OCI-LY7 (cell line): ENCODE data around the gene SPRED2. TPM values are rescaled to one million over a fixed set of nuclear protein-coding genes. Genes with fewer than 3 reads are reported as not detected.

ENCODE experiments used
- BruUV-seq: library from RNA; stranded (reverse); fragments of 400-500 nt; replicated peaks from 2 replicates; lab custom pipeline; 2021; lab: Mats Ljungman, UMichigan
- CTCF ChIA-PET: fragments of 300-600 bp; sonication (Branson Sonifier 250); formaldehyde crosslinking; loops from one replicate; lab custom pipeline; 2022; ENCODE audit warnings: antibody characterized with exemption; ENCODE audit not compliant: unreplicated experiment; lab: Charles Lee
- POLR2A ChIA-PET: fragments of 300-600 bp; sonication (Branson Sonifier 250); formaldehyde crosslinking; loops from one replicate; lab custom pipeline; 2022; ENCODE audit warnings: antibody characterized with exemption; lab: Charles Lee
- DNase-seq: peaks from one replicate; pipeline ENCODE4 v3.0.0-alpha.2; 2015; ENCODE audit warnings: low spot score
- H2AFZ ChIP-seq: fragments of 200-600 bp; sonication (generic), shearing (Covaris generic); 2 replicates; pipeline ENCODE4 v1.6.1; 2014; ENCODE audit warnings: mild to moderate bottlenecking, antibody characterized with exemption, low read length, moderate library complexity
- H3K27ac ChIP-seq: fragments of 200-600 bp; sonication (generic); 2 replicates; pipeline ENCODE4 v1.5.1; 2014; ENCODE audit warnings: mixed run types, low read depth, mild to moderate bottlenecking, moderate library complexity, low read length, inconsistent platforms; ENCODE audit not compliant: poor library complexity, severe bottlenecking
- H3K36me3 ChIP-seq: fragments of 200-600 bp; sonication (generic); 2 replicates; pipeline ENCODE4 v1.6.1; 2014; ENCODE audit warnings: mild to moderate bottlenecking, antibody characterized with exemption, low read length, moderate library complexity, mixed read lengths; ENCODE audit not compliant: insufficient read depth
- H3K4me1 ChIP-seq: fragments of 200-600 bp; sonication (generic); 2 replicates; pipeline ENCODE4 v1.5.1; 2014; ENCODE audit warnings: mild to moderate bottlenecking, low read length; ENCODE audit not compliant: insufficient read depth, poor library complexity, severe bottlenecking
- H3K4me2 ChIP-seq: fragments of 200-600 bp; sonication (generic); 2 replicates; pipeline ENCODE4 v1.6.1; 2014; ENCODE audit warnings: mild to moderate bottlenecking, low read length
- H3K4me3 ChIP-seq: fragments of 200-600 bp; sonication (generic); 2 replicates; pipeline ENCODE4 v1.5.1; 2014; ENCODE audit warnings: mild to moderate bottlenecking, low read depth, low read length; ENCODE audit not compliant: poor library complexity, severe bottlenecking
- H3K79me2 ChIP-seq: fragments of 200-600 bp; sonication (generic); 2 replicates; pipeline ENCODE4 v1.6.1; 2016; ENCODE audit warnings: low read depth, mild to moderate bottlenecking, low read length, moderate library complexity, mixed read lengths; ENCODE audit not compliant: insufficient read depth
- H3K9me2 ChIP-seq: fragments of 200-600 bp; sonication (generic); 2 replicates; pipeline ENCODE4 v1.6.1; 2016; ENCODE audit warnings: mild to moderate bottlenecking, low read length, mixed read lengths; ENCODE audit not compliant: insufficient read depth
- H3K9me3 ChIP-seq: fragments of 200-600 bp; sonication (generic); 2 replicates; pipeline ENCODE4 v1.6.1; 2014; ENCODE audit warnings: mild to moderate bottlenecking, mixed run types, low read length, mixed read lengths
- H4K20me1 ChIP-seq: fragments of 200-600 bp; sonication (generic); 2 replicates; pipeline ENCODE4 v1.6.1; 2014; ENCODE audit warnings: mild to moderate bottlenecking, antibody characterized with exemption, low read length, moderate library complexity, mixed read lengths; ENCODE audit not compliant: insufficient read depth
- CTCF ChIP-seq: fragments of 200-600 bp; sonication (generic); conservative IDR thresholded peaks from 2 replicates; pipeline ENCODE4 v1.5.1; 2014; ENCODE audit warnings: mild to moderate bottlenecking, antibody characterized with exemption, low read length, moderate library complexity, mixed read lengths
- EZH2phosphoT487 ChIP-seq: fragments of 200-600 bp; sonication (generic); IDR thresholded peaks from 2 replicates; pipeline ENCODE4 v1.6.1; 2018; ENCODE audit warnings: low read depth, borderline replicate concordance, mild to moderate bottlenecking, mixed run types, antibody characterized with exemption, low read length, moderate library complexity, mixed read lengths
- intact Hi-C: fragments of 100-400 bp; cut with micrococcal nuclease; formaldehyde crosslinking; loops from one replicate; pipeline ENCODE4 v1.10.0; 2022; ENCODE audit not compliant: unreplicated experiment
- total RNA-seq, 2 experiments: library from RNA; depleted of rRNA in 1 of 2; stranded (reverse); fragments of >200 nt in 1 of 2; shearing (Covaris generic) in 1 of 2; gene quantifications; 2 replicates each; pipeline ENCODE4 v1.2.3, GENCODE V29; 2014 to 2022

SPRED2 gene
- total RNA-seq, 2 experiments from 2014 or later: 8.0 to 49.1 TPM

- H3K36me3 ChIP-seq: peaks cover 6% of the 10 kb centered on the region; the same call in 1 of the 2 replicates
- H3K4me1 ChIP-seq: peaks cover 17% of the 10 kb centered on the region
- H2AFZ ChIP-seq: no peak overlapping the region
- no peak overlapping the region for H3K4me2 ChIP-seq
- BruUV-seq: no TSS peak
- H3K4me3 ChIP-seq: no peak overlapping the region
- intact Hi-C loops: loop anchor here (5.0 kb wide), 2 partner anchors 273 to 293 kb away; no protein-coding TSS in a partner anchor
- H3K27ac ChIP-seq: no peak overlapping the region
- no peaks in the 10 kb centered on the region for H3K79me2 ChIP-seq
- CTCF ChIA-PET: no interaction called here
- no peaks in the 10 kb centered on the region for H4K20me1 ChIP-seq
- H3K9me3 ChIP-seq: no peaks in the 10 kb centered on the region
- POLR2A ChIA-PET: interaction anchor here (0.7 to 1.2 kb wide), 3 partner anchors 11 to 196 kb away, joined by 3 to 5 read pairs (median 3); no protein-coding TSS in a partner anchor
- TF ChIP-seq EZH2phosphoT487: no peak
- no peak for TF ChIP-seq CTCF
- H3K9me2 ChIP-seq: no peaks in the 10 kb centered on the region
- no peak for DNase-seq
Observed at GRCh38 chr2:65279756-65280155, 152.6 kb downstream of the SPRED2 start.

GRCh38 chr2:65278531-65278981 lies 153.8 kb downstream of the SPRED2 start:
- ChIA-PET POLR2A (interaction anchor here (0.6 to 1.1 kb wide), 6 partner anchors 22 to 161 kb away, joined by 3 to 5 read pairs (median 3); no protein-coding TSS in a partner anchor), CTCF (interaction anchor here (0.6 kb wide), 1 partner anchor 306 kb away, joined by 3 read pairs; no protein-coding TSS in a partner anchor)
- BruUV-seq: no TSS peak
- TF ChIP-seq EZH2phosphoT487: no peak
- TF ChIP-seq CTCF: no peak
- Histone ChIP-seq H3K79me2 (no peaks in the 10 kb centered on the region), H3K4me1 (peaks cover 17% of the 10 kb centered on the region), H3K4me2 (no peak overlapping the region), H3K4me3 (no peak overlapping the region), H3K36me3 (peaks cover 12% of the 10 kb centered on the region), H4K20me1 (no peaks in the 10 kb centered on the region), H2AFZ (no peak overlapping the region), H3K9me2 (no peaks in the 10 kb centered on the region), H3K9me3 (no peaks in the 10 kb centered on the region), H3K27ac (no peak overlapping the region)
- DNase-seq: no peak
- intact Hi-C loops: loop anchor here (5.0 kb wide), 2 partner anchors 274 to 294 kb away; no protein-coding TSS in a partner anchor
